ENCODE data around the gene ADAMTS15.

Gene ADAMTS15

DNA sequence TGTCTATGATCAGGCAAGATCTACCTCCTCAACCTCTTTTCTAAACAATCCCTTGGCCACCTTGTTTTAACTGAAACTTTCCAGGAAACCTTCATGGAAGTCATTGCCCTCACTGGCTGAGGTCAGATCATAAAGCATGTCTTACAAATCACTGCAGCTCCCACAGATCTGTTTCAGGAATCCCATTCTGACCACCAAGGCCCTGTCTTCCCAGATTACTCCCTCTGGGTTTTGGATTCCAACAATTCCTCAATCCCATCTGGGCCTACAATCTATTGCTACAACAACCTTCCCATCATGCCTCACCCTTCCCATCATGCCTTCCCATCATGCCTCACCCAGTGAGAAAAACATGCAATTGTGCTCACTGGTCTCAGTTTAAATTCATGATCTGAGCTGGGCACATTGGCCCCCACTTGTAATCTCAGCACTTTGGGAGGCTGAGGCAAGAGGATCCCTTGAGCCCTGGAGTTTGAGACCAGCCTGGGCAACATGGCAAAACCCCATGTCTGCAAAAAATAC, 15.9 kb downstream of the ADAMTS15 start:
- DNase-seq = no peak

DNA sequence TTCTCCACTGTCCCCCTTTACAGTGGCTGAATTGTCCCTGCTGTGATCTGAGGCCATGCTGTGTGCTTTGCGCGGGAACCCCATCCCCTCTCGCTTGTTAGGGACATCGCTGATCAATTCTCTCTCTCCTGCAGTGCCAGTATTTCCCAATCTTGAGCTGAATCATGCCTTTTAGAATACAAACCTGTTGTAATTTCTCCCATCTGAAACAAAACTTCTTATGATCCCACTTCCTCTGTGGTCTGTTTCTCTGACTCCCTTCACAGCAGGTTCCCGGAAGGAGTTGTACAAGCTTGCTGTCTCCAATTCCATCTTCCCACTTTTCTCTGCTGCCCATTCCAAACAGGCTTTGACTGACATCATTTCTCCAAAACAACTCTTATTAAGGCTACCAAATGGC, 16.8 kb downstream of the ADAMTS15 start:
- DNase-seq = no peak

- no peak for DNase-seq
Observed at GRCh38 chr11:130467116-130467900, 18.9 kb downstream of the ADAMTS15 start.

GRCh38 chr11:130469181-130469580, 20.7 kb downstream of the ADAMTS15 start:
- DNase-seq = no peak

DNA sequence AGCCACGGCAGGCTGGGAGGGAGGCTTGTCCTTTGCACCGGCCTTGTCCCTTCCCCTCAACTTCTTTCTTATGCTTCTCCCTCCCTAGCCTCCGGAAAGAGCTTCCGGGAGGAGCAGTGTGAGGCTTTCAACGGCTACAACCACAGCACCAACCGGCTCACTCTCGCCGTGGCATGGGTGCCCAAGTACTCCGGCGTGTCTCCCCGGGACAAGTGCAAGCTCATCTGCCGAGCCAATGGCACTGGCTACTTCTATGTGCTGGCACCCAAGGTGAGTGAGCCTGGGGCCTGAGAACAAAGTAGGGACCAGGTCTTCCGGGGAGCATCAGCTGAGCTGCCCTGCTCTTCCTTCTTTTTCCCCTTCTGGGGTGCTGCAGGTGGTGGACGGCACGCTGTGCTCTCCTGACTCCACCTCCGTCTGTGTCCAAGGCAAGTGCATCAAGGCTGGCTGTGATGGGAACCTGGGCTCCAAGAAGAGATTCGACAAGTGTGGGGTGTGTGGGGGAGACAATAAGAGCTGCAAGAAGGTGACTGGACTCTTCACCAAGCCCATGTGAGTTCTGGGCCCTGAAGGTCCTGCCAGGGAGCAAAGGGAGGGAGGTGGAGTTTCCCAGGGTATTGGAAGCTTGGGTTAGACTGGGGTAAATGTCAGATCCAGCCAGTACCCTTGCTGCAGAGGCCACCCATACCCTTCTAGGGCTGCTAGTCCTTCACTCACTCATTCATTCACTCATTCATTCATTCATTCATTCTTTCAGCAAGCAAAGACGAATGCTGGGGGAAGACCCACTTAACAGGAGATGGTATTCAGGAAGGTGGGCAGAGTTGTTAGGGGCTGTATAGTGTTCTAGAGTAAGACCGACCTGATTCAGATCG, 22.6 kb downstream of the ADAMTS15 start:
- DNase-seq = no peak

- no peak for DNase-seq
Observed at GRCh38 chr11:130471731-130472433, 23.4 kb downstream of the ADAMTS15 start.

- no peak for DNase-seq
Observed at GRCh38 chr11:130472434-130472961, 24.1 kb downstream of the ADAMTS15 start.

- DNase-seq = no peak
Observed at GRCh38 chr11:130473056-130473794, 24.8 kb downstream of the ADAMTS15 start.

DNA sequence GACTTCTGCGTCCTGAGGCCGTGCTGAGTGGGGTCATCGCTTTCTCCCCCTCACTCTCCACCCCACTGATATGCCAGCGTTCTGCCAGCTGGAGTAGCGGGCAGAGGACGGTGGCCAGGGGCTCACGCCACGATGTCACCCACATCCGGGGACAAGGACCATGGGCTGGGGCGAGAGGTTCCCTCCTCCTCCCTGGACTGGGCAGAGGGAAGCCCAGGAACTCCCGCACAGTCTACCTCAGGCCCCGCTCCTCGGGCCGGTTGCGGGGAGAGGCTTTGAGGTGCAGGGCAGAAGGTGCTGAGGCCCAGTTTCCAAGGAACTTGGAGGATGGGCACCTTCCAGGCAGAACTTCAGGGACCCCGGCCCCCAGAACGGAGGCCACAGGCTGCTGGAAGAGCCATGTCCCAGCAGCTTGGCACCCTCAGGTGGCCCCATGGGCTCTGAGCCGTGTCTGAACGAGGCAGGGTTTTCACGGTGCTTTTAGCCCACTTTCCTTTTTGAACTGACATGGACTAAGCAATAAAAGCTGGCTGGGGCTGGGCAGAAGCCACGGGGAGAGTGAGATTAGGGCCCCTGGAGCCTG, 25.4 kb downstream of the ADAMTS15 start:
- no peak for DNase-seq

DNA sequence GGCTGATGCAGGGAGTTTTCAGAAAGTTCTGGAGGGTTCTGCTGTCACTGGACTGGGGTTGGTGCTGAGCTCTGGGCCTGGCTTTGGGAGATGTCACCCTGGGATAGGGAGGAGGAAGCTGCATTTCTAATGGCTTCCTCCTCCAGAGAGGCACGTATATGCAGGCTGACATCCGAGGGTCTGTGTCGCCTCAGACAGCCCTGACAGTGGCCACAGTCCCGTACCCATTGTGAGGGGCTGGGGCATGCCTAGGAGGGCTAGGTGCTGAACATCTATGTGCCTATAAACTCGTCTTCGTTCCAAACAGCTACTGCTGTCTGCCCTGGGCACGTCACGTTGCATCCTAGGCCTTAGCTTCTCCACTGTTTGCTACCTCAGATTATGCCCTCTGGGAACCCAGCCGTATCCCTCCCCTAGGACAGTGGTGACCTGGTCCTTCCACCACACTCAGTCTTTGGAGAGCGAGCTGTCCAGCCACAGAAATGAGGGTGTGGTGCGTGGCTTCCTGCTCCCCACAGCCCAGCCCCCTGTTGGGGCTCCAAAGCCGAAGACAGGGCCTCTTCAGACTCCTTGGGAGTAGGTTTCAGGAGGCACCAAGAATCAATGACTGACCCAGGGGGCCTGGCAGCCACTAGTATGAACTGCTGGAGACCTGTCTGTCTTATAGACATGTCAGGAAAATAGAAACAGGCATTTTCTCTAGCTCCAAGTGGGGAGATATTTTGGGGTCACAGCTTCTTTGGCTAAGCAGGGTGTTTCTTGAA, 26.4 kb downstream of the ADAMTS15 start:
- DNase-seq = no peak

DNA sequence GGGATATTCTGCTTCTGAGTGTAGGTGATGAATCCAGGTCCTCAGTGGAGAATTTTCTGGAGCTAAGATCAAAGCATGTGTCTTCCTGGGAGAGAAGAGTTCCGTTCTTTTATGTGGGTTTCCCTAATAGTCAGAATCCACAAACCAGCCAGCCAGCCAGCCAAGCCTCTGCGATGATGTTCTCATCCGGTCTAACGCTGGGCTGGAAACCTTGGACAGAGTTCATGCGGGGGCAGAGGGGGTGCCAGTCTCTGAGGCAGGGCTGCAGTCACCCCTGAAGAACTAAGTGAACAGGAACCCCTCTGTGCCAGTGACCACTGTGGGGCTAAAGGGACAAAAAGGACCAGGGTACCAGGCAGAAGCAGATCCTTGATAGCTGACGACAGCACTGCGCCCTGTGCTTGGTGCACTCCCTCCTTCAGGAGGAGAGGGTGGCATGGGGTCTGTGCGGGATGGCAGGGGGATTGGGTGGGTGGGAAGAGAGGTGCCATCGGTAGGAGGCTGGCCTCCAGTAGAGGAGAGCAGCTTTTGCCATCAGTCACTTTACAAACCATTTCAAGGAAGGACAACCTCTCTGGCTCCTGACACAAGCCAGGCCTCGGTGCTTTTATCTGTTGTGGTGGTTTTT, 27.1 kb downstream of the ADAMTS15 start:
- DNase-seq = no peak

GRCh38 chr11:130476200-130476921, 27.9 kb downstream of the ADAMTS15 start:
- DNase-seq = no peak

GRCh38 chr11:130476922-130477491, 28.6 kb downstream of the ADAMTS15 start:
- DNase-seq = no peak

DNA sequence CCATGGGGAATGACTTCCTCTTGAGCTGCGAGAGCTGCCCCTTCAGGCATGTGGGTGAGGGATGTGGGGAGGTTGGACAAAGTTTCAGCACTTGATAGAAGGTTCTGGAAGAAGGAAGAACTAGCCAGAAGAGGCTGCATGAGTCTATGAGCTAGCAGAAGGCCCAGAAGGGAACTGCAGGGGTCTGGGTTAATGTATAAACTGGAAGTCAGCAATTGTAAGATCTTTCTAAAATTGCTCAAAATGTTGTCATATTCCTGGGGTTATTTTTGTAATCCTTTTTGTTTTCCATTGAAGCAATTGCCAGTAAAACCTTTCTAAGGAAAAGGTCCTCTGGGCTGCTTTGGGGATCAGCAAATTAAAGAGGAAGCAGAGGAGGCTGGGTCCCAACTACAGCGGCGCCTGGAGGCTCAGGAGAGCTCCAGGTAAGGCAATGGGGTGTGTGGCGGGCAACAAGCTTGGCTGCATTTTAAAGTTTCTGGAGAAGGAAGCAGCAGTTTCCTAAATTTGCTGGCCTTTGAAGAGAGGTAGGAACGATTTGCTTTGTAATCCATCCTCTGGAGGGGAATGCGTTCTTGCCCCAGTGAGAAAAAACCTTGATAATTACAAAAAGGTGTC, 29.2 kb downstream of the ADAMTS15 start:
- DNase-seq = no peak

GRCh38 chr11:130478204-130478701, 29.8 kb downstream of the ADAMTS15 start:
- no peak for DNase-seq

DNA sequence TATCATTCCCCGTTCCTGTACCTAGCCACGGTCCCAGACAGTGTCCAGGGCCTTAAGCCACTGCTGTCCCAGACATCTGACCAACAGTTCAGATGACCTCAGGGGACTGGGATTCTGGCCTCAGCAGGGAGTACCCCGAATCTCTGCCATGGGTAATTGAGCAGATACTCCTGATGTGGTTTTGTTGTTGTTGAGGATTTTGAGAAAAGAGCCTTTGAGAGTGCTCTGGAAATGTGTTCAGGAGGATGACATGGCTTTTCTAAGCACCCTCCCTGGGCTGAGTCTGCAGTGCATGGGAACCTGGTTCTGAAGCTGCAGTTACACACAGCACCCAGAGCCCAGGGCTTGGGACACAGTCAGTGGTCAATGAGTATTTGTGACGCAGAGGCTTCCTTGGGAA, 30.4 kb downstream of the ADAMTS15 start:
- DNase-seq = no peak

- DNase-seq = no peak
Observed at GRCh38 chr11:130480186-130480585, 31.7 kb downstream of the ADAMTS15 start.

DNA sequence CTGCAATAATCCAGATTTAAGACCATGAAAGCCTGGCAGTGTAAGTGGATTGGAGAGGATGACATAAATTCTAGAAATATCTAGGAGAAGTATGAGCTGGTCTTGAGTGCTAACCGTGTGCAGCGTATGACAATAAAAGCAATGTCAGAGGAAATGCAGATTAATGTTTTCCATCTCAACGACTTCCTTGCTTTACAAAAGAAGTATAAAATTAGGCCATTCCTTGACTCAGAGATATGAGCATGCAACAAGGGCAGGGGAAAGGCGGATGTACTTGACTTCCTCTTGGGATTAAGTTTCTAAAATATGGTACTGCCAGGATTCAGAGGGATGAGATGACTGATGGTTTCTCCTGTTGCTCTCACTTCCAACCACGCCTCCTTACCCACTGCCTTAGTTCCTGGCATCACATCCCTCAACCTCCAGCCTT, 32.3 kb downstream of the ADAMTS15 start:
- no peak for DNase-seq

GRCh38 chr11:130483124-130483523, 34.7 kb downstream of the ADAMTS15 start:
- no peak for DNase-seq
